C4-2B (cell line): ENCODE measurements around the gene TMC2.

Experiments used
- H3K27ac ChIP-seq: fragments of 450-650 bp; 2 replicates; pipeline ENCODE4 v1.5.1; 2017
- ZFX ChIP-seq: fragments of 450-650 bp; IDR thresholded peaks from 2 replicates; pipeline ENCODE4 v1.6.1; 2017
- TF ChIP-seq, protein P1 (sequence below): fragments of 450-650 bp; conservative IDR thresholded peaks from 2 replicates; pipeline ENCODE4 v1.5.1; 2017; ENCODE audit warnings: mild to moderate bottlenecking

TMC2 gene

DNA sequence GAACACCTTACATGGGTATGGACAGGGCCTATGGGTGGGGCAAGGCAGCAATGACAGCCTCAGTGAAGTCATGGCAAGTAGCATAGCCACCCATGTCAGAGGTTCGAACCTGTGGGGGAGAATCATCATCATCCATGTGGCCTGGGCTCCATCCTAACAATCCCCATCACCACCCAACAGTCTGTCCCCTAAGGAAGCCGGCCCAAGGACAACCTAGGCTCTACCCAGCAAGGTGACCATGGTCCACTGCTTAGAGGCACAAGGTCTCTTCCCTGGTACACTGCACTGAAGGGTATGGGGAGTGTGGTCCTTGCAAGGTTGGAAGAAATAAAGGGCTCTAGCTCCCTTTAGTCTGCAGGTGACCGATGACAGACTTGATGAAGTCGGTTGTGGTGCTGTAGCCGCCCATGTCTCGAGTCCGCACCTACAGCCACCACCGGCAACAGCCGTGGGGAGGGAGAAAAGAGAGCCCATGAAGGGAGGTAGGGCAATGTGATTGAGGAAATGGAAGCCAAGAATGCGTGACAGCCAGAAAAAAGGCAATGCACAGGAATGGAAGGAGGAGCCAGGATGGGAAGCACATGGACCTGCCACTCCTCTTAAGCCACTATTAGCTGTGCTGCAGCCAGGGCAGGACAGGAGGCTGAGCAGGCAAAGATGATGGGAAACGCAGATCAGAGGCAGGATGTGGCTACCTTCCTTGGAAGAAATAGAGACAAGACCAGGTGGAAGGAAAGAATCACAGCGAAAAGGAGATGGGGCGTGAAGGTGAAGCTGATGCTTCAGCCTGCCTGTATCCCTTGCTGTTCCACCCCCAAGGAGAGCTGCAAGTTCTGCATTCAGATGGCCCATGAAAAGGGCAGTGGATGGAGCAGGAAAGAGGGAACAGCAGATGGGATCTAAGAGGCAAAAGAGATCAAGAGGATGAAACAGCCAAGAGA, 122.3 kb downstream of the TMC2 start:
- TF ChIP-seq ZFX: no peak
- TF ChIP-seq, protein P1, sequence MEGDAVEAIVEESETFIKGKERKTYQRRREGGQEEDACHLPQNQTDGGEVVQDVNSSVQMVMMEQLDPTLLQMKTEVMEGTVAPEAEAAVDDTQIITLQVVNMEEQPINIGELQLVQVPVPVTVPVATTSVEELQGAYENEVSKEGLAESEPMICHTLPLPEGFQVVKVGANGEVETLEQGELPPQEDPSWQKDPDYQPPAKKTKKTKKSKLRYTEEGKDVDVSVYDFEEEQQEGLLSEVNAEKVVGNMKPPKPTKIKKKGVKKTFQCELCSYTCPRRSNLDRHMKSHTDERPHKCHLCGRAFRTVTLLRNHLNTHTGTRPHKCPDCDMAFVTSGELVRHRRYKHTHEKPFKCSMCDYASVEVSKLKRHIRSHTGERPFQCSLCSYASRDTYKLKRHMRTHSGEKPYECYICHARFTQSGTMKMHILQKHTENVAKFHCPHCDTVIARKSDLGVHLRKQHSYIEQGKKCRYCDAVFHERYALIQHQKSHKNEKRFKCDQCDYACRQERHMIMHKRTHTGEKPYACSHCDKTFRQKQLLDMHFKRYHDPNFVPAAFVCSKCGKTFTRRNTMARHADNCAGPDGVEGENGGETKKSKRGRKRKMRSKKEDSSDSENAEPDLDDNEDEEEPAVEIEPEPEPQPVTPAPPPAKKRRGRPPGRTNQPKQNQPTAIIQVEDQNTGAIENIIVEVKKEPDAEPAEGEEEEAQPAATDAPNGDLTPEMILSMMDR: no peak

DNA sequence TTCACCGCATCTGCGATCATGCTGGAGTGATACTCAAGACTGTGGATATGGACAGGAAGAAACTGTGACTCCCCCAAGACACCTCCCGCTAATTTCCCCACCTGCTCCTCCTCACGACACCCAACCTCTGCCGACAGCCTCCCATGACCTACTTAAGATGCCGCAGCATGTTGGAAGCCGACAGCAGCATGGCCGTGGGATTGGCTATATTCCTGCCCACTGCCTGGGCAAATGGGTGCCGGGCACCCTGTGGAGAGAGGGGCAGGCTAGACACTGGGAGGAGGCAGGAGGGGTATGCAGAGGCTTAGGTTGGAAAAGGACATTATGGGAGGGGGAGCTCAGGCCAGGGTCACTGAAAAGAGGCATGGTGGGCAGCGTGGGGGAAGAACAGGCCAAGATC, 123.2 kb downstream of the TMC2 start:
- TF ChIP-seq, protein P1: no peak
- TF ChIP-seq ZFX: no peak
- H3K27ac ChIP-seq: no peak overlapping the region

More for the DNA sequence above, 122.3 kb downstream of the TMC2 start:
- no peak overlapping the region for H3K27ac ChIP-seq

DNA sequence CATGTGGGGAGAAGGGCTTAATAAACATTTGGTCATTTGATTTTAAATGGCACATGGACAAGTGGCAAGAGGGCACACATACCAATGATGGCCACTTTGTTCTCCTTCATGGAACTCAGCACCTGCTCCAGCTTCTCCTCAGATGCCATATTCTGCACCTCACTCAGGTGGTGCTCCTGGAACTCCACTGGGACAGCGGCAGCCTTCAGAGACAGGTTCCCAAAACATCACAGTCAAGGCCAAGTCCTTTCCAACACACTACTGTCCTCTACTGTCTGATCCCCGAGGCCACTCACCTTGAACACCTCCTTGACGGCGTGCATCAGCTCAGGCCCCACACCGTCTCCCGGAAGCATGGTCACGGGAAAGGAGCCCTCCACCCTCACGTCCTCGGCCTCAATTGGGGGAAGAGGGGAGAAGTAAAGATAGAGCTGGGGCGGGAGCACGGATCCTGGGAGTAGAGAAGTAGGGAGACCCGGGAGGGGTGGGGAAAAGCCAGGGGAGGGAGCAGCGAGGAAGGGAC, 127.1 kb downstream of the TMC2 start:
- TF ChIP-seq, protein P1: no peak
- TF ChIP-seq ZFX: no peak
- H3K27ac ChIP-seq: peak overlapping the region; percentile 84

DNA sequence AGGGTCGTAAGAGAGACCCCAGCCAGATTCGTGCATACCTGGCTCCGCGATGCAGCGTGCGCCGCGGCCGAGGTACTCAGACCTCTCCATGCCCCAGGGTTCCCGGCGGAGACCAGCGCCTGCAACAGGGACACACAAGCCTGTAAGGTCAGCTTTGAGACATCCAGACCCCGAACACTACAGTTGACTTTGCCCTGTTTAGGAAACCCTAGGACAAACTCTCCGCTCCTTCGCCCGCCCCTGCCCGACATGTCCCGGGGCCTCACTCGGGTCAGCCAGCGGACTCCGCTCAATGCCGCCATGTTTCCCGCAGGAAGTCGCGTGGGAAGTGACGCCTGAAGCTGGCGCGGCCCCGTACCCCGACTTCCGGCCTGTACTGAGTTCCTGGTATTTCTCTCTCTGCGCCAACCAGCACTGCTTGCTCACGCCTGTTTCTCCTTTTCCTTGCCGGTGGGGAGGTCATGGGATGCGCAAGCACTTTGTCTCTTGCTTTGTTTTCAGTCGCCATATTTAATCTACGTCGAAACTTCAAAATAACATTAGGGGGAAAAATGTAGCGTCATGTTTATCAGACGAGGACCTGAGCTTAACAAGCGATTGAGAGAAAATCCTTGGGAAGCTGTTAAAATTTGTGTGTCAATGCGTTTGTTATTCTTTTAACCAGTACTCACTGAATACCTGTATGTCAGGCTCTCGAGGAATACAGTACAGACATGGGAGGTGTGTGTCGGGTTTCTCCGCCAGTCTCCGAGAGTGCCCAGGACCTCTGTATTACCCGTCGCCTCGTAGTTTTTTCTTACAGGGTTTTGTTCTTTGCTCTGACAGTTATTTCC, 127.7 kb downstream of the TMC2 start, which contains the start of gene IDH3B:
Gene IDH3B, minus strand, starts transcription at position 330 of the 833 bp plus-strand sequence. Its CDS starts 28 bp downstream, at position 302.
- TF ChIP-seq, protein P1: no peak
- TF ChIP-seq ZFX: no peak
- peak within 1 kb of the TSS; percentile 84 for H3K27ac ChIP-seq

DNA sequence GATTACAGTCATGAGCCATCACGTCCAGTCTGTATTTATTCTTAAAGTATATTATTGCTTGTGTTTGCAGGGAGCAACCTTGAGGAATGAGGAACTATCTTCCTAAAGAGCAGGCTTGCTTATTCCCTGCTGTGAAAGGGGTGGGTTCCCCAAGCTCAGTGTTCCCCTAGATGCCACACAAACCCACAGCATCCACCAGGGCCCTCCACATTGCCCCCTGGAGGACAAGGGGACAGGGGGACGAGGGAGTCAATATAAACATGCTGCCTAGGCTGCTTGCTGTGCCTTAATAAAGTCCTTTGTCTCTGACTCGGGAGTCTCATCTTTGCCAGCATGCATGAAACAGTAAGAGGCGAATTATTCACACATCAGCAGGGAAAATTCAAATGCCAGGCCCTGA, 135.6 kb downstream of the TMC2 start:
- H3K27ac ChIP-seq: no peak overlapping the region
- TF ChIP-seq ZFX: no peak
- TF ChIP-seq, protein P1: peak; percentile 12; the same call in 1 of the 2 replicates

DNA sequence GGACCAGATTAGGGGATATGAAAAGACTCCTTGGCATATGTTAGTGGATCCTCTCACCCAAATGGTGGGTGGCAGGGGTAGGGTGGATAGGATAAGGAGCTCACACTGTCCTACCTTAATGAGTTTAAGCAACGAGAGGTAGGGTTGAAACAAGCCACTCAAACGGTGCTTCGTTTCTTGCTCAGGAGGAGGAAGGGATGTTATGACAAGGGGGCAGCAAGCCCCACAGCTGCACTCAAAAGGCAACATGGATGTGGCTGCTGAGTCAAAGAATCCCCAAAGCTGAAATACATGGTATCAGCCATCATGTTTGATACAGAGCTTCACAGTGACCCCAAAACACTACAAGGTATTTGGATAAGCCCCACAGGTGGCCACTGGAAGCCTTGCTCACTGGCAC, 136.1 kb downstream of the TMC2 start:
- no peak overlapping the region for H3K27ac ChIP-seq
- TF ChIP-seq, protein P1: no peak
- TF ChIP-seq ZFX: no peak
